SK-N-SH treated with all-trans-retinoic acid at 6 μM for 48 hours (cell line): ENCODE data around the gene ARID1B.

Source experiments
- RARB ChIP-seq: fragments of 250-450 bp; sonication (Bioruptor Pico); IDR thresholded peaks from 2 replicates; pipeline ENCODE4 v1.8.0; 2021; ENCODE audit warnings: mild to moderate bottlenecking, moderate library complexity
- ZC3H10 ChIP-seq: fragments of 250-450 bp; sonication (Bioruptor Pico); IDR thresholded peaks from 2 replicates; pipeline ENCODE4 v1.5.1; 2021; ENCODE audit warnings: mild to moderate bottlenecking, moderate library complexity
- ZFP3 ChIP-seq: fragments of 250-450 bp; sonication (Bioruptor Pico); IDR thresholded peaks from 2 replicates; pipeline ENCODE4 v1.5.0; 2020; ENCODE audit warnings: mild to moderate bottlenecking, moderate library complexity
- TF ChIP-seq, protein P1 (sequence below): fragments of 250-450 bp; sonication (Bioruptor Pico); IDR thresholded peaks from 2 replicates; pipeline ENCODE4 v1.8.0; 2020; ENCODE audit warnings: mild to moderate bottlenecking, moderate library complexity, borderline replicate concordance

DNA sequence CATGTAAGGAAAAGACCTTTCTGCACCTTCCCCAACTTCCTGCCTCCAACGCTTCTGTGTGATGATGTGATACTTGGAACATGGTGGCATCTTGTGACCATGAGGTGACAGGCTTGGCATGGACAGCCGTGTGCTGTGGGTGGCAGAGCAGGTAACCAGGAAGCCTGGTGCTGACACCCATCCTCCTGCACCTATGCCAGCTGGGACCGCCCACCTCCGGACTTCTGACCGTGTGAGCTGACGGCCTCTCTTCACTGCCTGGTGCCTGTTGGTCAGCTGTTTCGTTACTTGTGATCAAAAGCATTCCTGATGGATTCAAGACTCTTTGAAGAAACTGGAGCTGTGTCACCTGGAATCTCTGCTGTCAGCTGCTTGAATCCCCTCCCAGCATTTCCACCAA, 475.8 kb downstream of the ARID1B start:
- TF ChIP-seq ZFP3 (CRISPR knock-in tag) (no peak), RARB (CRISPR knock-in tag) (no peak), ZC3H10 (no peak)
- TF ChIP-seq, protein P1, sequence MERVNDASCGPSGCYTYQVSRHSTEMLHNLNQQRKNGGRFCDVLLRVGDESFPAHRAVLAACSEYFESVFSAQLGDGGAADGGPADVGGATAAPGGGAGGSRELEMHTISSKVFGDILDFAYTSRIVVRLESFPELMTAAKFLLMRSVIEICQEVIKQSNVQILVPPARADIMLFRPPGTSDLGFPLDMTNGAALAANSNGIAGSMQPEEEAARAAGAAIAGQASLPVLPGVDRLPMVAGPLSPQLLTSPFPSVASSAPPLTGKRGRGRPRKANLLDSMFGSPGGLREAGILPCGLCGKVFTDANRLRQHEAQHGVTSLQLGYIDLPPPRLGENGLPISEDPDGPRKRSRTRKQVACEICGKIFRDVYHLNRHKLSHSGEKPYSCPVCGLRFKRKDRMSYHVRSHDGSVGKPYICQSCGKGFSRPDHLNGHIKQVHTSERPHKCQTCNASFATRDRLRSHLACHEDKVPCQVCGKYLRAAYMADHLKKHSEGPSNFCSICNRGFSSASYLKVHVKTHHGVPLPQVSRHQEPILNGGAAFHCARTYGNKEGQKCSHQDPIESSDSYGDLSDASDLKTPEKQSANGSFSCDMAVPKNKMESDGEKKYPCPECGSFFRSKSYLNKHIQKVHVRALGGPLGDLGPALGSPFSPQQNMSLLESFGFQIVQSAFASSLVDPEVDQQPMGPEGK (CRISPR knock-in tag), result no peak
